Central memory CD4-positive, alpha-beta T cell (primary cell): ENCODE data around the gene BFSP1.

ENCODE experiments used
- DNase-seq: peaks from one replicate; pipeline ENCODE4 v3.0.0; 2022

Gene BFSP1

DNA sequence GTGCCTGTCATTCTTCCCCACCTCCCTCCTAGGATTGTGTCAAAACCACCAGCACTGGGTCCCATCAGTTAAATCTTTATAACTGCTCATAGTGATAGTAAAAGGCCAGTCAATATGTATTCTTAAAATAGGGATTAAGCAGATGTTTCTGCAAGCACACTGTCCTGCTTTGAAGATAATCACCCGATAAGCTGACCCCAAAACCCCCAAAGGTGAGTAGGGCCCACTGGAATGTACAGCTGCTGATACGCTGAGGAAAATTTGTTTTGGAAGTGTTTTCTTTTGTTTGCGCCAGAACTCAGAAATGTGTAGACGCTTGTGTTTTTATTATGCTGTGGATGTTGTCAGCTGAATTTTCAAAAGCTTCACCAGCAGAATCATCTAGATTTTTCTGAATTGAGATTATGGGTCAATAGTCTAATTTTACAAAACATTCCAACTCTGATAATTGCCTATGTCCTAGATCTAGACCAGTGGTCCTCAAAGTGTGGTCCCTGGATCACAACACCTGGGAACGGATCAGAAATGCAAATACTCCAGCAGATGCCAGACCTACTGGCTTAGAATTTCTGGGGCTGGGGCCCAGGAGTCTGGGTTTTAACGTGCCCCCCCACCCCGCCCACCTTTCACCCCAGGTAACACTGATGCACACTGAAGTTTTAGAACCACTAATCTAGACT is 11.4 kb downstream of the BFSP1 start:
- DNase-seq = no peak

DNA sequence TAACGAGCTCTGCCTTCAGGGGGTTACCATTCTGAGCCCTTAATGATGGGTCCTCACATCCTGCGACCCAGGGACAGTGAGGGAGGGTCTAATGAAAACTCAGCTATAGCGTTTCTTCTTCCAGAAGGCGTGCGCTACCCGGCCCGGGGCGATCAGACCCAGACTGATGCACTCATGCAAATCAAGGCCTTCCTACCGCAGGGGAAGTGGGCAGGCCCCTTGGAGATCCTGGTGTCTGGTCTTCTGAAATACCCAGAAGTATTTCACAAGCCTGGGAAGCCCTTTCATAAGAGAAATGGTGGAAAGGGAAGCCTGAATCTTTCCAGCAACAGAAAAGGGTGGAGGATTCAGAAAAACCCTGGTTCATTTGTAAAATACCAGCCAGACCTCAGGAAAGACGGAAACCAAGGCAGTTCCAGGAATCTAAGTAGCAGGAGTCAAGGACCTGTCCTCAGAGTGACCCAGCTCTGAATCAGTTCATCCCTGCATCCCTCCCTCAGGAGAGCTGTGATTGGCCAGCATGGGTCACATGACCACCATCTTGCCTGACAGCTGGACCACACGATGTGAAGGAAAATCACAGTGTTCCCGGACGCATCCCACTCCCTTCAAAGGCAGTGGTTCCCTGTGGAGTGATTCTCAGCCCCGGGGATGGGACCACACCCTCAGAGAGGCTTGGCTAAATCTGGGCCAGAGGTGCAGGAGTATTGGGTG is 12.7 kb downstream of the BFSP1 start:
- no peak for DNase-seq

DNA sequence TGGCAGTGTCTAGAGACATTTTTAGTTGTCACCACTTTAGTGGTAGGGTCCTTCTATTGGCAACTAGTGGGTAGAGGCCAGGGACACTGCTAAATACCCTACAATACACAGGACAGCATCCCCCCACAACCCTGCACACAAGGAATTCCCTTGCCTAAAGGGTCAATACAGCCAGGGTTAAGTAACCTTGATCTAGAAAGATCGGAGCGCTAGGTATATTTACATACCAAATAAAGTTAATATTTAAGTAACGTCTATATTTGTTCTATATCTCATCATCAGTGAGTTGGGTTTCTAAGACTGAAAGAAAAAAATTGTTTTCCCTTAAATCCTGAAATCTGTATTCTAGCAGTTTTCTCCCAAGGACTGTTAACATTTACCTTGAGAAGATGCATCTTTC is 16.1 kb downstream of the BFSP1 start:
- DNase-seq = no peak

DNA sequence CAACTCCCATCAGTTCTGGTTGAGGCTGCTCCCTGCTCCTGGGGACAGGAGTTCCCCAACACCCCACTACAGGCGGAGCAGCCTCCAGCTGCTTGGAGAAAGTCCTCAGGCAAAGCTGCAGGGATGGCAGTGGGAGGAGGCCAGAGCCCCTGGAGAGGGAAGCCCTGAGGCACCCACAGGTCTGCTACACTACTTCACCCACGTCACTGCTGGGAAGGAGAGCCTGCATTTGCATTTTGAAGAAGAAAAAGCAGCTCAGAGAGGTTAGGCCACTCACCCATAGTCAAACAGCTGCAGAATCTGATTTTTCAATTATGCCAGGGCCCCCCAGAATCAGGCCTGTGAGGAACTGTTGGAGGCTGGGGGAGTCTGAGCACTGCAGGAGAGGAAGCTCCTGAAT is 17.2 kb downstream of the BFSP1 start:
- no peak for DNase-seq

DNA sequence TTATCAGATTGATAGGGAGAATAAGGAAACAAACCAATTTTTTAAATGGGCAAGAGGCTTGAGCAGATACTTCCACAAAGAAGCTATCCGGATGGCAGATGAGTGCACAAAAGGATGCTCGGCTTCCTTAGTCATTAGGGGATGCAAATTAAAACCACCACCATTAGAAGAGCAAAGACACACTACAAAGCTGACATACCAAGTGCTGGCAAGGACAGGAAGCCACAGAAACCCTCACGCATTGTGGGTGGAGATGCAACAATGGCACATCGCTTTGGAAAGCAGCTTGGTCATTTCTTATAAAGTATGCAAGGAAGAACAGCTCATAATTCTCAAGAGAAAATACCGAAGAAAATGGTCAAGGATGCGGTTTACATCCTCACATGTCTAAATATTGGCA is 19.8 kb downstream of the BFSP1 start:
- DNase-seq = no peak

DNA sequence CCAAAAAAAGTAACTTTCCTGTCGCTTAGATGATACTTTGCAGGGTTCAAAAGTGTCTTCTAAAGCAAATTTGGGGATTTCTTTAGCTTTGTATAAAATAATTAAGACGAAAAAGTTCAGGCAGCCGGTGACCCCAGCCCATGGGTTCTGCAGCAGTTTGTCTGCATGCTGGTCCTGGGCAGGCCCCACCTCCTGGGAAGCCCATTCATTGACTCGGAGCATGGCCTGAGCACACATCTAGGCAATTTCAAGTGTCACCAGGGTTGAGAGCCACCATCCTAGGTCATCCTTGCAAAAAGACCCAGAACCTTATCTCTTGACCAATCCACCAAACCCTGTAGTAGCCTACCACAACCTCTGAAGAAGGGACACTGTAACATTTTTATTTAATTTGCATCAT is 20.6 kb downstream of the BFSP1 start:
- DNase-seq = no peak

DNA sequence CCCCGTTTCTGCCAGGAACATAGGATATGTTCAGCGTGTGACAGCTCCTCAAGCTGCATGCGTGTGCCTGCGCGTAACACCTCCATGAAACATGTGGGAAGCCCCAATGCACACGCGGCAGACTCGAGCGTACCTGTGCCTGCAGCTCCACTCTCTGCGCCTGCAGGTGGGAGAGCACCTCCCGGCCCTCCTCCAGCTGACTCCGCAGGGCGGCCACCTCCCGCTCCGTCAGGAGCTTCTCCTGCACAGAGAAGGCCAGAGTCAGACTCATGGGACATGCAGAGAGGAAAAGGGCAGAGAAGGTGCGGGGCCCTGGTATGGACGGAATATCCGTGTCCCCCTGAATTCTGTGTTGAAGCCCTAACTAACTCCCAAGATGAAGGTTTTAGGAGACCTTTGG is 22.4 kb downstream of the BFSP1 start:
- DNase-seq = no peak

DNA sequence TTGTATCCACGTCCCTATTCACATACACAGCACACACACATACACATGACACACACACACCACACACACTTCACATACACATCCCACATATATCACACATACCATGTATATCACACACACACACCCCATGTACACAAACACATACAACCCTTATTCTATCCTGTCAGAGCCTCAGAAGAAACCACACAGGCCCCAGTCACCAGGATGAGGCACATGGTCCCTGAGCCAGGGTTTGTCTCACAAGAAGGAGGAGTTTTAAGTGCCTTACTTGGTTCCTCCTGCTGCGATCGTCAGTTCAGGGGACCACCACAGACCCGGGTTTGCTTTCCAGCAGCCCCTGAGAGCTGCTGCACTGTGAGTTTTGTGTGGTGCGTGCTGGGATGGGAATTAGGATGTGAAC is 23.6 kb downstream of the BFSP1 start:
- DNase-seq = no peak

DNA sequence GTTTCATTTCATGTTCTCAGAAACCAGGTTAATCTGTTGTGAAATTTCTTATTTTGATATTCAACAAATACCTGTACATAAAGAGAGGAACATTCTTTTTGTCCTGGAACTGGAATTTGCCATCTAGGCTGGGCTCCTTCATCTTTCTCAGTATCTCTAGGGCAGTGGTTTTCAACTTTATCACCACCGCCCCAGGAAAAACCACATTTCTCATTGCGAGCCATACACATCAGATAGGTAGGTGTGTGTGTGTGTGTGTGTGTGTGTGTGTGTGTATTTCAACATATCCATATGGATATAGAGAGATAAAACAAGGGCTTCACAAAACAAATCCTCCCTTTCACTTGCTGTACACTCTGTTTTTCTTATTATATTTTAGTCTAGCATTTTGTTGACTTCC is 24.1 kb downstream of the BFSP1 start:
- no peak for DNase-seq

DNA sequence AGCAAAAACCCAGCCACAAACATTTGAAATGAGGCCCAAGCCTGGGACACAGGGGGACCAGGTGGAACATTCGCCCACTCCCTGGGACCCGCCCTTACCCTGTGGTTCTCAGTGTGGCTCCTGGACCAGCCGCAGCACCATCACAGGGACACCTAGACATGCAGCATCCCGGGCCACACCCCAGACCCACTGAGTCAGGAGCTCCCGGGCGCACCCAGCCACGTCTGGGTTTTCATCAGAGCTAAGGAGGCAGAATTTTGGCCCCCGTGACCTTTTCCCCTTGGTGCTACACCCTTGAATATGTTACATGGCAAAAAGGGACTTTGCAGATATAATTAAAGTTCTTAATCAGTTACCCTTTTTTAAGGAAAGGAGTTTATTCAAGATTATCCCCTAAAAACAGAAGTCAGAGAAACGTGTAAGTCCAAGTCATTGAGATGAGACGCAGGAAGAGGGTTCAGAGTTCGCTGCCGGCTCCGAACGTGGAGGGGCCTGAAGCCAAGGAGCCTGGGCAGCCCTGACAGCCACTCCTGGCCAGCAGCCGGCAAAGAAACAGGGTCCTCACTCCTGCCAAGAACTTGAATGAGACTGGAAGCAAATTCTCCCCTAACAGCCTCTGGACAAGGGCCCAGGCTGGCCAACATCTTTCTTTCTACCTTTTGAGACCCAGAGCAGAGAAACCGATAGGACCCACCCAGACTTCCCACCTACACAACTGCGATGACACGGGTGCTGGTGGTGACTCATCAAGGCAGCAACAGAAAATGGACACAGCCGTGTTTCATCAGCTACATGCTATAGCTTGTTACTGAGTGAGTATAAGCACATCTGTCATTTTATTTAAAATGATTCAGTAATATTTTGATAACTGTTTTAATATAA is 25.3 kb downstream of the BFSP1 start:
- DNase-seq = no peak

DNA sequence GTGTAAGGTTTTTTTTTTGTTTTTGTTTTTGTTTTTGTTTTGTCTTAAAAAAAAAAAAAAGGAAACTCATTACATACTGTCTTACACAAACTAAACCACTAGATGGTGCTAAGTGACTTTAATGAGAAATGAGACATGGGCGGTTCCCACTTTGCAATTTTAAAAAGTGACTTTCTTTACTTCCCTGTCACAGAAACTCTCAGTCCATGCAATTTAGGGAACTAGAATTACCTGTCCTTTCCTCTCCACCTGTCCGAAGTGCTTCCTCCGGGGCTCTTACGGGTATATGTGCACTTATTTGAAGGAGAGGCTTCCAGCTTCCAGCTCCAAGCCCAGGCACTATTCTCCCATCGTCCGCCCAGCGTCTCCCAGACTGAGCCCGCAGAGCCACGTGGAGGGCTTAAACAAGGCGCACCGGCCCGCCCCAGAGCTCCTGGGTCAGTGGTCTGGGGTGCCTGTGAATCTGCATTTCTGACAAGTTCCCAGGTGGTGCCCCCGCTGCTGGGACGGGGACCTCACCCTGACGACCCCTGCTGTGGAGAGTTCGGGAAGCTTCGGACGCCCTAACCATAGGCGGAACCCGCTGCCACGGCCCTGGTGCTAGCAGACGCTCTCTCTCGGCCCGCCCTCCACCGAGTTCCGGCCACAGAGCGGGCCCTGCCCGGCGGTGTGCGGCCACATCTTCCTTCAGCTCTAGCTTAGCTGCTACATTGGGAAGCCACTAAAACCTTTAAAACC is 26.1 kb downstream of the BFSP1 start:
- peak; percentile 59 for DNase-seq

DNA sequence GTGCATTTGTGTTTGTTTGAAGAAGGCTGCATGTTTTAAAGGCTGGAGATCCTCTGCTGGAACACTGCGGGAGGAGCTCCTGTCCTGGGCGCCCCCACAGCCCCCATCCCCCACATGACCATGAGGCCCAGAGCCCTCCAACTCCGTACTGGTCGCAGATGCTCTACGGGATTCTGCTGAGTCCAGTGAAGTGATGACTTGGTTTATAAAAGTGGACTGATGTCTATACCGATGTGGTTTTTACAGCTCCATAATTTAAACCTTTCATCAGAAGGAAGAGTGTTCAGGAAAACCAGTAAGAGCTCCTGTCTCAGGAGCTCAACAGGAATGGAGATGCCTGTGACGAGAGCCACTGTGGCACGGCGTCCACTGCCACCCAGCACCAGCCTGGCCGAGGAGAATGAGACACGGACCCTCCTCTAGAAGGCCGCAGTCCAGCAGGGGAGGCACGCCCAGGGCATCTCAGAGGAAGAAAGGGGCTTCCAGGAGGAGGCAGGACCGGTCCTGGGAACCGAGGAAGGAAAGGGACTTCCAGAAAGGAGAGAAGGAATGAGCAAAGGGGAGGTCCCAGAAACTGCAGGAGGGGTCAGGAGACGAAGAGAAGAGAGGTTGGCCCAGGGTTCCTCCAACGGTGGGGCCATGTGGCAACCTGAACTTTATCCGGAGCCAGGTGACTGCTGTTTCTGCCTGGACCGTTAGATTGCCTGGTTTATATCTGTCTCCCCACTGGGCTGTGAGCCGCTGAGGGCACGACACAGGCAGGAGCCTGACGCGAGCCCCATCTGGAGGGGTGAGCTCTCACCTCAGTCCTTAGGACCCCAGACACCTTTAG is 26.9 kb downstream of the BFSP1 start:
- no peak for DNase-seq

DNA sequence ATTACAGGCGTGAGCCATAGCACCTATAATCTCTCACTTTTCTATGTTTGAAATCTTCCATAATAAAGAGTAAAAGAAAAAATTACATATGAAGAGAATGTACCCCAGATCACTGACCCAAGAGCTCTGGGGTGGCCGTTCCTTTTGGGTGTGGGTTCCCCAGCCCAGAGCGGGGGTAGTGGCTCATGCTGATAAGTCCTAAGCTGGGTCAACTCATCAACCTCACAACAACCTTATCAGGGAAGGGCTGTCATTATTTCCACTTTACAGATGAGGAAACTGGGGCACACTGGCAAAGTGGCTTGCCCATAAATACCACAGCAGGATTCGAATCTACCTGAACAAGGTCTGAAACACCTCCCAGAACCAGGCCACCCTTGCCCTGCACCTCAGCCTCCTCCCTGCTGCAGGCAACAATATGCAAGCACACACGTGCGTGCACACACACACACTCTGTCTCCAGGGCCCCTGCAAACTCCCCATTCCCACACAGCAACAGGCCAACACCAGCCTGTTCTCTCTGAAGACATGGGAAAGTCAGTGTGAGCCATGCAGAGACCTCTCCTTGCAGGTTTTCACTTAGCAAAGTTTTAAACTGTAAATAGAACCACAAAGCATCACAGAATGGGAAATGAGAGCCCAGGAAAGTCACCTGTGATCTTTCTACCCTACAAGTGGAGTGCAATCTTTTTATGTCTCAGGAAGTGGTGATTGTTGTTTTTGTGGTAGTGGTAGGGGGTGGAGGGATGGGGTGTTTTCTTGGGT is 27.7 kb downstream of the BFSP1 start:
- DNase-seq = peak; percentile 7

DNA sequence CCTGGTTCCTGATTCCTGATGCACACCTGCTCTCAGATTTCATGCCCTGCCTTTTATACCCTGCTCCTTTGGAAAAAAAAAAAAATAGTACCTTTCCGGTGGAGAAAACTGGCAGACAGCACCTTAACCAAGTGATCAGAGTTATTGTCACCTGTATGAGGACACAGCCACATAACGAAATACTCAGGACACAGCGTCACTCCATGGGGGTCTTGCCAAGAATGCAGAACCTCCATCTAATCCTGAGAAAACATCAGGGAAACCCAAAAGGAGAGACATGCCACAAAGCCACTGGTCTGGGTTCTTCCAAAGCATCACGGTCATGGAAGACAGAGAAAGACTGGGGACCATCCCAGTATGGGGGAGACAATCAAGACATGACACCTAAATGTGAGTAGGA is 29.1 kb downstream of the BFSP1 start:
- no peak for DNase-seq

DNA sequence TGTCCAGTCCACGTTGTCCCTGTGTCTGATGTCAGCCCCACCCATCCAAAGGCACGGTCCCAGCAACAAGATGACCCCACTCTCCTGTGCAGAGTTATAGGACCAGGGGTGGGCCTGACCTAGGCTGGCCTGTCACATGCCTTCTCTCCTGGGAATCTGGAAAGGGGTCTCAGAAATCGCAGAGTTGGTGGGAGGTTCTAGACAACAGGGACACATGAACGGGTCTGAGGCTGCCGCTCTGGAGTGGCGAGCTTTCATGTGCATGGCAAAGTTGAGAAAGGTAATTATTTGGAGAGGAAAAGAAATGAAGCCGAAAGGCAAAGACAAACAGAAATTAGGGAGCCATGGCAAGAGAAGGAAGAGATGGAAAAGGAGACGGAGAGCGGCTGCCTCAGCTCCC is 29.5 kb downstream of the BFSP1 start:
- DNase-seq = no peak

DNA sequence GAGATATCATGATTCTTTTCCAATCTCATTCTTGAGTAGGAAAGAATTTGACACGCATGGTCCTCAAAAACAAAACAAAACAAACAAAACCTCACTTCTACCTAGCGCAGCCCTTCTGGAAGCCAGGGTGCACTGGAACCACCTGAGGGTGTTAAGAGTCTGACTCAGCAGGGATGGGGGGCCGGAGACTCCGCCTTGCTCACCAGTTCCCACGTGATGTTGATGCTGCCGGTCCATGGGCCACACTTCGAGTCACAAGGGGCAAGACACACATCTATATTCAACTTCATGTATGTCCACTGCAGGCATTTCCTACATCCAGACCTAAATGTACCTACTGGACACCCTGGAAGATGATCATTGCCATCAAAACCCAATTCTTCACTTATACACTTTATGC is 30.4 kb downstream of the BFSP1 start:
- no peak for DNase-seq

DNA sequence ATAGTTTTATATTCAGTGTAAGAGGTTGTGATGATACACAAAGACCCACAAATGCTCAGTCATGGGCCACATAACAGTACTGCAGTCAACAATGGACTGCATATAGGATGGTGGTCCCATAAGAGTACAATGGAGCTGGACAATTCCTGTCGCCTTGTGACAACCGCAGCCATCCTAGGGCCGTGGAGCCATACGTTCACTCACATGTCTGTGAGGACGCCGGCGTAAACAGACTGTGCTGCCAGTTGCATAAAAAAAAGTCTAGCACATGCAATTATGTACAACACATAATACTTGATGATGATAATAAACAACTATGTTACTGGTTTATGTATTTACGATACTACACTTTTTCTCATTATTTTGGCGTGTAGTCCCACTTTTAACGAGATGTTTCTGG is 30.9 kb downstream of the BFSP1 start:
- DNase-seq = no peak

DNA sequence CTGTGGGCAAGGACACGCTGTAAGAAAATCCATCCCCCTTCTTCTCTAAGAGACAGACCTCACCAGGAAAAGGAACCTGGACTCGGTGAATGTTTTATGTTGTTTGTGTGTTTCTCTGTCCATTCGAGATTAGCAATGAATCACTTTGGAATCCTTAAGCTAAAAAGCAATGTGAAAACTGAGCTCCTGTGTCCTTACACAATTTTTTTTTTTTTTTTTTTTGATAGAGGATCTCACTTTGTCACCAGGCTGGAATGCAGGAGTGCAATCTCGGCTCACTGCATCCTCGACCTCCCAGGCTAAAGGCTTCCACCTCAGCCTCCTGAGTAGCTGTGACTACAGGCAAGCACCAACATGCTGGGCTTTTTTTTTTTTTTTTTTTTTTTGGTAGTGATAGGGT is 32.1 kb downstream of the BFSP1 start:
- DNase-seq = no peak

DNA sequence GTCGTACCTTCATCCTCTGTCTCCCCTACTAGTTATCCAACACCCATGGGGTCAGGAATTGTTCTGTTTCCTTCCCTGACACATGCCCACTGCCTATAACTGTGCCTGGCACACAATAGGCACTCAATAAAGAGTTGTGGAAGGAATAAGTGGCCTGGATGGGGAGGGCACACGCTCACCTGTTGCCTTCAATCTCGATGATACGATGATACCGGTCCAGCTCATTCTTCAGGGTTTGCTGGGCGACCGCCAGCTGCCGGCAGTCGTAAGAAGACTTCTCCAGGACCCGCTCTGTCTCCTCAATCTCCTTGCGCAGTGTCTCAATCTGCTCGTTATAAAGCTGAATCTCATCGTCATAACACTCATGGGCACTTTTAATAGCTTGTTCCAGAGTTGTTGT is 32.5 kb downstream of the BFSP1 start:
- DNase-seq = no peak

DNA sequence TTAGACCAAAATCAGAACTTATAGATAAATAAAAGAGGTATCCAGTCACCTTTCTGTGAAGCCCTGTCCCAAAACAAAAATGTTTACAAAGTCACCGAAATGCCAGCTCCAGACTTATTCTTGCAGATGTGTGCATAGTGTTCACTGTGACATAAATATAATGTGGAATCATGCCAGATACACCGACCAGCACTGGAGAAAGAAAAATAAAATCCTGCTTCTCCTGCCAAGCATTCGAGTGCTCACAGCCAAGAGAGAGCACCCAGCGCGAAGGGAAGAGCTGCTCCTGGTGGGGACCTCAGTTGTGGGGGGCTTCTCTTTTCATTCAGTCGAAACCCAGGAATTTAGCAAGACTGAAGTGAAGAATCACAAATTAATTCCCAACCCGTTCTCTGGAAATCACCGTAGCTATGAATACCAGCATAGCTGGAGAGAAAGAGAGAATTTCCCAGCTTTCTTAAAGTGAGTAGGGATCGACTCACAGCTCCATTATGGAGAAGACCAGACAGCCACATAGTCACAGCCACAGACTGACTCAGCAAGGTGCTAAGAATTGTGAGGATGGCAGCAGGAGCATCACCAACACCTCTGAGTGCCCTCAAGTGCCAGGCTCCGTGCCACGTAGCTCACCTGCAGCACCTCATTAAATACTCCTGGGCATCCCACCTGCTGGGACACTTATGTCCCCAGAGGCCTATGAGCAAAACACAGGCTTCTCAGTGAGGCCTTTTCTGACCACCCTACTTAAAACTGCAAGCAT is 33.2 kb downstream of the BFSP1 start:
- DNase-seq = no peak

DNA sequence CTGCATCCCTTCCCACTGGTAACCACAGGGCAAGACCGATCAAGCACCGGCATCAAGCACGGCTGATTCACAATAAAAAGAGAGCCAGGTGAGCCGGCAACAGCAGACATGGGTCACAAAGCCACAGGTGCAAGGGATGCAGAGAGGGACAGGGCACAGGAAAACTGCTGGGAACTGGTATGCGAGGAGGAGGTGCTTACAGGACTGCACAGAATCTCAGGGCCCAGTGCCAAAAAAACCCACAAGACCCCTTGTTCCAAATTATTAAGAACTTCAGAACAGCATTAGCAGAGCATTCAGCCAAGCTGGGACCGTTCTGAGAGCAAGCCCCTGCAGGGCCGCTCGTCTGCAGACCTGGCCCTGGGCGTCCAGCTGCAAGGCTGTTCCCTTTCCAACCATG is 35.4 kb downstream of the BFSP1 start:
- no peak for DNase-seq
